Breast epithelium (tissue), 3 donors: ENCODE measurements around the gene CCDC28B.

Experiments used
- POLR2A ChIP-seq: fragments of 450-650 bp; IDR thresholded peaks from one replicate; pipeline ENCODE4 v1.6.1; 2016; ENCODE audit warnings: antibody characterized with exemption, mild to moderate bottlenecking, moderate library complexity
- POLR2AphosphoS5 ChIP-seq, 3 donors: sonication (generic); formaldehyde crosslinking; IDR thresholded peaks; one replicate each; pipeline ENCODE4 v1.6.1; 2017; ENCODE audit warnings: antibody characterized with exemption in 3 of 3
- TF ChIP-seq, protein P1 (sequence below), 3 donors: fragments of 450-650 bp; IDR thresholded peaks; one replicate each; pipeline ENCODE4 v1.5.1; 2016 to 2017; ENCODE audit warnings: antibody characterized with exemption in 3 of 3, mild to moderate bottlenecking in 3 of 3, moderate library complexity in 3 of 3

DNA sequence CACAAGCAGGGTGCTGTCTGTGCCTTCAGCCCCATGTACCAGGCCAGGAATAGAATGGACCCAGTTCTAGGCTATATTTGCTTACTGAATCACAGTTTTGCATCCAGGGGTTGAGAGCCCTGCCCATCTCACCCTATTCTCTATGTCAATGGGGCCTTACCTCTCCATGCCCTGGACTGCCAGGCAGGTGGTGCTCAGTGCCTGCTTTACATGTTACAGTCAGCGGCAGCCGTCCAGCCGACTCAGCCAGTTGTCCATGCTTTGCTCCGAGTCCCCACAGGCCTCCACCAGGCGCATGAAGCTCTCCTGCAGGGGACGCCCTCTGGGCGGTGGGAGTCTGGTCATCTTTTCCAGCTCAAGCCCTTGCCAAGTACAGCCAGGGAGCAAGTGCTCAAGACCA, 34.4 kb downstream of the CCDC28B start:
- TF ChIP-seq, protein P1, sequence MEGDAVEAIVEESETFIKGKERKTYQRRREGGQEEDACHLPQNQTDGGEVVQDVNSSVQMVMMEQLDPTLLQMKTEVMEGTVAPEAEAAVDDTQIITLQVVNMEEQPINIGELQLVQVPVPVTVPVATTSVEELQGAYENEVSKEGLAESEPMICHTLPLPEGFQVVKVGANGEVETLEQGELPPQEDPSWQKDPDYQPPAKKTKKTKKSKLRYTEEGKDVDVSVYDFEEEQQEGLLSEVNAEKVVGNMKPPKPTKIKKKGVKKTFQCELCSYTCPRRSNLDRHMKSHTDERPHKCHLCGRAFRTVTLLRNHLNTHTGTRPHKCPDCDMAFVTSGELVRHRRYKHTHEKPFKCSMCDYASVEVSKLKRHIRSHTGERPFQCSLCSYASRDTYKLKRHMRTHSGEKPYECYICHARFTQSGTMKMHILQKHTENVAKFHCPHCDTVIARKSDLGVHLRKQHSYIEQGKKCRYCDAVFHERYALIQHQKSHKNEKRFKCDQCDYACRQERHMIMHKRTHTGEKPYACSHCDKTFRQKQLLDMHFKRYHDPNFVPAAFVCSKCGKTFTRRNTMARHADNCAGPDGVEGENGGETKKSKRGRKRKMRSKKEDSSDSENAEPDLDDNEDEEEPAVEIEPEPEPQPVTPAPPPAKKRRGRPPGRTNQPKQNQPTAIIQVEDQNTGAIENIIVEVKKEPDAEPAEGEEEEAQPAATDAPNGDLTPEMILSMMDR (IDR thresholded peaks at IDR 0.05), result no peak
- TF ChIP-seq POLR2AphosphoS5 (IDR thresholded peaks at IDR 0.05) (no peak), POLR2A (no peak)
